ENCODE data around the gene PRPF8.

PRPF8 gene

DNA sequence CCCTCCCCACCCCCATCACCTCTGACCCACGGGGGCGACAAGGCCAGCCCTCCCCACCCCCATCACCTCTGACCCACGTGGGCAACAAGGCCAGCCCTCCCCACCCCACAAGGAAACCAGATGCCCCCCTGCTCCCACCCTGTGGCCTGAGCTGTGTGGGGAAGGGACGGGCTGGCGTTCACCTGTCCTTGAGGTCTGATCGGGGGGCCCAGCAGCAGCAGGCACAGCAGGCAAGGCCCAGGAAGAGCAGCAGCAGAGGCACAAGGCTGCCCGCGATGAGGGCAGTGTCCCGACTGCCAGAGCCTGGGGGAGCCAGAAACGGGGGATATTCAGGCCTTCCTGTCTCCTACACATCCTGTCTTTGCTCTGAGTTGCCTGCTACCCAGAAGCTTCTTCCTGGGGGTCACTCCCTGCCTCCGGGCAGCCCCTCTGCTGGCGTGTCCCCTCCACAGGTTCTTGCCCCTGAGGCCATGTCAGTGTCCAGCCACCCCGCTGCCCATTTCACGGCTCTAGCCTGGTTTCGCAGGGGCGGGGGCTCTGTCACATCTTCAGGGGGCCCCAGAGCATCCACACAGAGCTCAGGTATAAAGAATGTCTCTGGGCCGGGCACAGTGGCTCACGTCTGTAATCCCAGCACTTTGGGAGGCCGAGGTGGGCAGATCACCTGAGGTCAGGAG is 45.9 kb downstream of the PRPF8 start:
- TF ChIP-seq POLR2AphosphoS5 (IDR thresholded peaks at IDR 0.05; ENCODE audit: low read depth, low read length), result no peak
- no peak for TF ChIP-seq POLR2A (IDR thresholded peaks at IDR 0.05; ENCODE audit: low read depth, low read length)
- TF ChIP-seq PAX5 (IDR thresholded peaks at IDR 0.05; ENCODE audit: insufficient read depth, low read length, severe bottlenecking), result no peak
- no peak for TF ChIP-seq TAF1 (IDR thresholded peaks at IDR 0.05; ENCODE audit: low read depth, low read length)
- TF ChIP-seq POU2F2 (IDR thresholded peaks at IDR 0.05; ENCODE audit: low read depth, low read length), result no peak
- no peak for TF ChIP-seq SPI1 (IDR thresholded peaks at IDR 0.05; ENCODE audit: low read depth, low read length)
- no peak for DNase-seq (ENCODE audit: insufficient read length, low spot score)
- FAIRE-seq, result no peak

DNA sequence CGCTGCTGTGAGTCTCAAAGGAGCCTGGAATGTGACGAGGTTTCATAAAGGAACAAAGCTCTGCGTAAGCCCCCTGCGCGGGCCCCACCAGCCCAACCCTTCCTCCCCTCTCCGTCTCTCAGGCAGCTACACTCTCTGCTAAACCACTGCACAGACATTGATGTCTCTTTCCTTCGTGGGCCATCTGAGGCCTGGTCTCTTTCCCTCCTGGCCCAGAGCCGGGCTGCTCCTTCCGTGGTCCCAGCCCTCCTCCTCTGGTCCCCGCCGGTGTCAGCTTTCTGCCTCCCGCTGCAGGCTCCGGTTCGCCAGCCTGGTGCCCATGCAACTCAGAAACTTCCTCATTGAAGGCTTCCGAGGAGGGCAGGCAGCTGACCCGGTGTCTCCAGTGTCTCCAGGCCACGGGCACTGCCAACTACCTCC is 46.5 kb downstream of the PRPF8 start:
- FAIRE-seq, result no peak
- DNase-seq (ENCODE audit: insufficient read length, low spot score), result no peak
- TF ChIP-seq POLR2A (IDR thresholded peaks at IDR 0.05; ENCODE audit: low read depth, low read length), result no peak

DNA sequence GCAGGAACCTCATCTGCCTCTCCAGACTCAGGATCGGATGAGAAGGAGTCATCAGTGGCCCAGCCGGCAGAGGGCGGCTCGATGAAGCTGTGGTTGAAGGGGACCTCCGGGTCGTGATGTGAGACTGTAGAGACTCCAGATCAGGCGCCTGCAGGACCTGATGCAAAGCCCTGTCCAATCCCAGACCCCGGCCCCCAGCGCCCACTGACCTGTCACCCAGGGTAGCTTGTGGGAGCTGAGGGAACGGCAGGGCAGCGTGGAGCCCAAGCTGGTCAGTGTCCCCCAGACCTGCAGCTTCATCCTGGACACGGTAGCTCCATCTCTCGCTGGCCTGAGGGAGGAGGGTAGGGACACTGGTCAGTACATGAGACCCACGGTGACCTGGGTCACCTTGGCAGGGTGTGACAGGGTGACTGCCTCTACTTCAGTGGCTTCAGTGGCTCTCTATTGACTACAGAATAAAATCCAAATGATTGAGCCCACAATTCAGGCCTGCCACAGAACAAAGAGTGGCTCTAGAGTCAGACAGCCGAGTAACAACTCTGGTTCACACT is 47.9 kb downstream of the PRPF8 start:
- no peak for DNase-seq (ENCODE audit: insufficient read length, low spot score)
- no peak for FAIRE-seq
- TF ChIP-seq PAX5 (IDR thresholded peaks at IDR 0.05; ENCODE audit: insufficient read depth, low read length, severe bottlenecking), result no peak
- TF ChIP-seq SPI1 (IDR thresholded peaks at IDR 0.05; ENCODE audit: low read depth, low read length), result no peak
- TF ChIP-seq TAF1 (IDR thresholded peaks at IDR 0.05; ENCODE audit: low read depth, low read length), result no peak
- no peak for TF ChIP-seq POLR2A (IDR thresholded peaks at IDR 0.05; ENCODE audit: low read depth, low read length)
- no peak for TF ChIP-seq POU2F2 (IDR thresholded peaks at IDR 0.05; ENCODE audit: low read depth, low read length)
- TF ChIP-seq POLR2AphosphoS5 (IDR thresholded peaks at IDR 0.05; ENCODE audit: low read depth, low read length), result no peak

DNA sequence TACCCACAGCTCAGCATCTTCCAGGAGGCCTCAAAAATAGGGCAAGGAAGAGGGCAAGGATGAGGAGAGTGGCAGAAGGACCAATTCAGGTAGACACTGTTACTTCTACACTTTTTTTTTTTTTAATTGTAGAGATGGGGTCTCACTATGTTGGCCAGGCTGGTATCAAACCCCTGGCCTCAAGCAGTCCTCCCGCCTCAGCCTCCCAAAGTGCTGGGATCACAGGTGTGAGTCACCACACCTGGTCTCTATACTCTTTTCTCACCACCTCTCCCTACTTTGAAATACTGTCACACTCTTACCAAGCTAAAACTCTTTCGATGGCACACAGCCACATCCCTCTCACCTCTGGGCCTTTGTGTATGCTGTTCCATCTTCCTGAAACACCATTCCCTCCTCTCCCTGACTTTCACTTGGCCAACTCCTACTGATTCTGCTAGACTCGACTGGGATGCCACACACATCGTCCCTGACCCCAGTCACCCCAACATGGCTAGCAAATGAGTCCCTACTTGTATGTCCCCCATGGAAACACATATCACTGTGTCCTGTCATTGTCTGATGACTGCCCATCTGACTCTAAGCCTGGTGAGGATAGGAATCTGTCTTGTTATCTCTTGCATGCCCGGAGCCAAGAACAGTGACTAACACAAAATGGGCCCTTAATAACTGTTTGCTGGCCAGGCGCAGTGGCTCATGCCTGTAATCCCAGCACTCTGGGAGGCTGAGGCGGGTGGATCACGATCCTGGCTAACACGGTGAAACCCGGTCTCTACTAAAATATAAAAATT is 48.8 kb downstream of the PRPF8 start:
- no peak for DNase-seq (ENCODE audit: insufficient read length, low spot score)
- TF ChIP-seq SPI1 (IDR thresholded peaks at IDR 0.05; ENCODE audit: low read depth, low read length), result no peak
- no peak for TF ChIP-seq POU2F2 (IDR thresholded peaks at IDR 0.05; ENCODE audit: low read depth, low read length)
- no peak for TF ChIP-seq POLR2A (IDR thresholded peaks at IDR 0.05; ENCODE audit: low read depth, low read length)
- no peak for TF ChIP-seq TAF1 (IDR thresholded peaks at IDR 0.05; ENCODE audit: low read depth, low read length)
- TF ChIP-seq POLR2AphosphoS5 (IDR thresholded peaks at IDR 0.05; ENCODE audit: low read depth, low read length), result no peak
- TF ChIP-seq PAX5 (IDR thresholded peaks at IDR 0.05; ENCODE audit: insufficient read depth, low read length, severe bottlenecking), result no peak
- no peak for FAIRE-seq

DNA sequence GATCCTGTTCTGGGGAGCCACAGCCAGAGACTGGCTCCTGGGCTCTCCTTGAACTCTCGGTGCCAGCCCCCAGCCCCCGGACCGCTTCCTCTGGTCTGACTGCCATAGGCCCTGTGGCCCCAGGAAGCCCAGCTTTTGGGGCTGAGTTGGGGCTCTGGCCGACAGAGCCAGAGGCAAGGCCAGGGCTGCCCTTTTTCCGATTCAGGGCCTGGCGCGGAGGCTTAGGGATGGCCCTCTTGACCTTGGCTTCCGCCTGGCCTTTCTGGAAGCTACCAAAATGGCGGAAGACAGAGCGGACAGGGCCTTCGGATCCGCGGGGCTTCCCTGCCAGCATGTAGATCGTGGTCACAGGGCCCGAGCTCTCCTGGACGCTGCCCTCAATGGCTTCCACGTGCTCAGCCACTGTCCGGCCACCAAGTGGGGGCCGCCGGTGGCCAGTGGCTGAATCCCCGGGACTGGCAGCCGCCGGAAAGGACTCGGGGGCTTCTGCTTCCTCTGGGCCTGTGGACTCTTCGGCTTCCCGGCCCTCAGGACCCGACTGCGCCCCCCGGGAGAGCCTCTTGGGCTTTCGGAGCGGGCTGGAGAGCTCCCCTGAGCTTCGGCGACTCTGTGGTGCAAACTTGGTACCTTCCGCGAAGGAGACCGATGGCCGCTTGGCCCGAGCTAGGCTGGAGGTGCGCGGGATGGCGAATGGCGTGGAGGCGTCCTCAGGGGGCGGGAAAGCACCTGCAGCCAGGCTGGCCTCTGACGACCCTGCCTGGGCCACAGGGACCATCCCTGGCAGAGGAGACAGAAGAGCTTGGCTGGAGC is 49.6 kb downstream of the PRPF8 start:
- FAIRE-seq, result no peak
- no peak for TF ChIP-seq POU2F2 (IDR thresholded peaks at IDR 0.05; ENCODE audit: low read depth, low read length)
- TF ChIP-seq PAX5 (IDR thresholded peaks at IDR 0.05; ENCODE audit: insufficient read depth, low read length, severe bottlenecking), result no peak
- no peak for TF ChIP-seq SPI1 (IDR thresholded peaks at IDR 0.05; ENCODE audit: low read depth, low read length)
- no peak for TF ChIP-seq POLR2AphosphoS5 (IDR thresholded peaks at IDR 0.05; ENCODE audit: low read depth, low read length)
- TF ChIP-seq POLR2A (IDR thresholded peaks at IDR 0.05; ENCODE audit: low read depth, low read length), result no peak
- no peak for TF ChIP-seq TAF1 (IDR thresholded peaks at IDR 0.05; ENCODE audit: low read depth, low read length)
- DNase-seq (ENCODE audit: insufficient read length, low spot score), result no peak

DNA sequence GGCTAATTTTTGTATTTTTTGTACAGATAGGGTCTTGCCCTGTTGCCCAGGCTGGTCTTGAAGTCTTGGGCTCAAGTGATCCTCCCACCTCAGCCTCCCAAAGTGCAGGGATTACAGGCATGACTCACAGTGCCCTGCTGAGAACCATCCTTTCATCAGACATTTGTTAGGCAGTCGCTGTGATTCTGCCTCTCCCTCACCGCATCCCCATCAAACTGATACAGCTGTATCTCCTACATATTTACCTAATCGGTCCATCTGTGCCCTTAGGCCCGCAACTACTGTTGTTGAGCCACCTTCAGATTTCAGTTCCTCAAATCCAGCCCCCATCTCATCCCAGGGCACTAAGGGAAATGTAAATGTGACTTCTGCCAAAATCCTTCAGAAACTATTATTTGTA is 54.0 kb downstream of the PRPF8 start:
- TF ChIP-seq PAX5 (IDR thresholded peaks at IDR 0.05; ENCODE audit: insufficient read depth, low read length, severe bottlenecking) (no peak), POLR2A (IDR thresholded peaks at IDR 0.05; ENCODE audit: low read depth, low read length) (no peak), SPI1 (IDR thresholded peaks at IDR 0.05; ENCODE audit: low read depth, low read length) (peak; percentile 32; the same call in 1 of the 2 replicates)
- DNase-seq (ENCODE audit: insufficient read length, low spot score) (no peak), FAIRE-seq (peak; percentile 76)

DNA sequence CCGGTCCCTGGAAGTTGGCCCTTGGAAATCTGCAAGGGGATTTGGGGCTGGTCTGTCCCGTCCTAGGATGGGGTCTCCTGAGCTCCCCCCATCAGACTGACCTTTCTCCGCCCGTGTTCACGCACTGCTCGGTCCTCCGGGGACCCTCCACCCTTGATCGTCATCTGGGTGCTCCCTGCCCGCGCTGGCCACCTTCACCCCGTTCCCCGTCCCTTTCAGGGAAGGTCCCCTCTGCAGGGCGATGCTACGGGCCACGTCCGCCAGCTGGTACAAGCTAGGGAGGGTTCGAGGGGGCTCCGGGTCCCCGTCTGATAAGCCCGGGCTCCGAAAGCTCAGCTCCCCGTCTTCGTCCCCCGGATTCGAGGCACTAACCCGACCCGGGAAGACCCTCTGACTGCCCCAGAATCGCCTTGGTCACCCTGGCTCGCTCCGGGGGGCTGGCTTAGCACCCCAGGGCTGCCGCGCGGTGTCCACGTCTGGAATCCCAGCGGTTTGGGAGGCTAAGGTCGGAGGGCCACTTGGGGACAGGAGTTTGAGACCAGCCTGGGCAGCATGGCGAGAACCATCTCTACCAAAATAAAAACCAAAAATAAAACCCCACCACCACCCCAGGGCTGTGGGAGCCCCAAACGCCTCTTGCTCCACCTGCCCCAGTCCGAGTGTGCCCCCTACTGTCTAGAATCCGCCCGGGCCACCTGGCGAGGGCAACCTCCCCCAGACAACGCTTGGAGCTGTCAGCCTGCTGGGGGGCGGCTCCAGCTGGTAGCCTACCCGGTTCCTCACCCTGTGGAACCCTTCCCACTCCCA is 55.0 kb downstream of the PRPF8 start:
- DNase-seq (ENCODE audit: insufficient read length, low spot score) (no peak), FAIRE-seq (peak; percentile 79)
- TF ChIP-seq POU2F2 (IDR thresholded peaks at IDR 0.05; ENCODE audit: low read depth, low read length) (no peak), POLR2AphosphoS5 (IDR thresholded peaks at IDR 0.05; ENCODE audit: low read depth, low read length) (no peak), PAX5 (IDR thresholded peaks at IDR 0.05; ENCODE audit: insufficient read depth, low read length, severe bottlenecking) (no peak), POLR2A (IDR thresholded peaks at IDR 0.05; ENCODE audit: low read depth, low read length) (no peak), SPI1 (IDR thresholded peaks at IDR 0.05; ENCODE audit: low read depth, low read length) (no peak), TAF1 (IDR thresholded peaks at IDR 0.05; ENCODE audit: low read depth, low read length) (no peak)

DNA sequence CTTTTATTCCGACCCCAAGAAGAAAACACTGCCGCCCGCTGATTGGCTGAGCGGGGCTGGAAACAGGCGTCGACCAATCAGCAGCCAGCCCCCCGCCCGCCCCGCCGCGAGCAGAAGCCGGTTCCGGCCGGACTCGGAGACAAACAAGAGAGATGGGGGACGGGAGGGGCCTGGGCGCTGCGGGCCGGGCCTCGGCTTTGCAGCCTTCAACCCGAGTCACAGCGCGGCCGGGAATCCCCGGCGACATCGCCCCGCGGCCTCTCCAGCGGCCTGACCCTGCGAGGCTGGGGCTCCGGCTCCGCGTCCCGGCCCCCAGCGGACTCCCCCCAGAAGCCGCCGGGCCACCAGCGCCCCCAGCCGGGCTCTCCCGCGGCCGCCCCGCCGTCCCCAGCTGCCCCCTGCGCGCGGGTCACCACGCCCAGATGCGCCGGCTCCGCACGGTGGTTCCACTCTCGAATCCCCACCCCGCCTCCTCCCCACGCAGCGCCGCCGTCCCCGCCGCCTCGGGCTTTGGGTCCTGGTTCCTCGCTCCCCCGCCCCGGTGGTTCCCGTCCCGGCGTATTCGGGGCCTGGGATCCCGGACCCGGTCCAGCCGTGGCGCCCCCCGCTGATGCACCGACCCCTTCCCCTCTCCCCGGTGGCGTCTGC is 55.7 kb downstream of the PRPF8 start:
- FAIRE-seq (peak; percentile 41), DNase-seq (ENCODE audit: insufficient read length, low spot score) (peak; percentile 97)
- TF ChIP-seq POLR2AphosphoS5 (IDR thresholded peaks at IDR 0.05; ENCODE audit: low read depth, low read length) (no peak), POU2F2 (IDR thresholded peaks at IDR 0.05; ENCODE audit: low read depth, low read length) (no peak), SPI1 (IDR thresholded peaks at IDR 0.05; ENCODE audit: low read depth, low read length) (no peak), POLR2A (IDR thresholded peaks at IDR 0.05; ENCODE audit: low read depth, low read length) (no peak), TAF1 (IDR thresholded peaks at IDR 0.05; ENCODE audit: low read depth, low read length) (no peak), PAX5 (IDR thresholded peaks at IDR 0.05; ENCODE audit: insufficient read depth, low read length, severe bottlenecking) (no peak)
